ENCODE measurements around the gene TBC1D22A.

DNA sequence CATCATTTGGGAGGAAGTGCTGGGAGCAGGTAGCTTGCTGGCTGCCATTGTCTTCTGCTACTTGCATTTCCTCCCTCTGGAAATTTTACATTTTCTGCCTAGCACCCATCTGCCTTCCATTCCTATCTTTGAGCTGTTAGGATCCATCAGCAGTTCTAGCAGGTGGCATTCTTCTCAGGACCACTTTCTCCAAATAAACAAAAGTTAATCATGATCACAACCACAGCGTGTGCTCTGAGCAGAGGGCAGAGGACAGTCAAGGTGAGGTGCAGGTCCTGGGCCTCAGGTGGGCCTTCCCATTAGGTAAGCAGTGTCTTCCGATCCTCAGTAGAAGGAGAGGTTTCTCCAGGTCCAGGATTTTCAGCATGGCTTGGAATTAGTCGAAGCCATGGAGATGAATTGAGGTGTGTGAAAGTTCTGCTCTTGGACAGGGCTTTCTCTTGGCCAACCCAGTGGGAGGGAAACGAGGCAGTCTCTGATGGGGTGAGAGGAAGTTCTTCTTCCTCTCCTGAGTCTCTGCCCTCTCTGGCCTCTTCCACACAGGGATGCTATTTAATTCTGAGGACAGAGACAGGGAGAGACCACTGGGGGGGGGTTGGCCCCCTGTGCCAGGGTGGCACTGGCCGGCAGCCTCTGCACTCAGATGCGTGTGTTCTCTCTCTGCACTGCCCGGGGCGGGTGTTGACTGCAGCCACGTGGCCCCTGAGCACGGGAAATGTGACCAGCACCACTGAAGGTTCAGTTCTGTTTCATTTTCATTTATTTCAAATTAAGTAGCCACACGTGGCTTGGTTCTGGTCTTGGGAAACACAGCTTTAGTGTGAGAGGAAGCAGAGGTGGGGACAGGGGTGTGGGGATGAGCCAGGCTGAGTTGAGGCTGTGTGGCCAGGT, 170.8 kb downstream of the TBC1D22A start:
- TF ChIP-seq, protein P1, sequence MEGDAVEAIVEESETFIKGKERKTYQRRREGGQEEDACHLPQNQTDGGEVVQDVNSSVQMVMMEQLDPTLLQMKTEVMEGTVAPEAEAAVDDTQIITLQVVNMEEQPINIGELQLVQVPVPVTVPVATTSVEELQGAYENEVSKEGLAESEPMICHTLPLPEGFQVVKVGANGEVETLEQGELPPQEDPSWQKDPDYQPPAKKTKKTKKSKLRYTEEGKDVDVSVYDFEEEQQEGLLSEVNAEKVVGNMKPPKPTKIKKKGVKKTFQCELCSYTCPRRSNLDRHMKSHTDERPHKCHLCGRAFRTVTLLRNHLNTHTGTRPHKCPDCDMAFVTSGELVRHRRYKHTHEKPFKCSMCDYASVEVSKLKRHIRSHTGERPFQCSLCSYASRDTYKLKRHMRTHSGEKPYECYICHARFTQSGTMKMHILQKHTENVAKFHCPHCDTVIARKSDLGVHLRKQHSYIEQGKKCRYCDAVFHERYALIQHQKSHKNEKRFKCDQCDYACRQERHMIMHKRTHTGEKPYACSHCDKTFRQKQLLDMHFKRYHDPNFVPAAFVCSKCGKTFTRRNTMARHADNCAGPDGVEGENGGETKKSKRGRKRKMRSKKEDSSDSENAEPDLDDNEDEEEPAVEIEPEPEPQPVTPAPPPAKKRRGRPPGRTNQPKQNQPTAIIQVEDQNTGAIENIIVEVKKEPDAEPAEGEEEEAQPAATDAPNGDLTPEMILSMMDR (IDR thresholded peaks at IDR 0.05; ENCODE audit: low read depth, low read length, missing input control): no peak
- no peak for TF ChIP-seq TAF1 (conservative IDR thresholded peaks at IDR 0.05)
- TF ChIP-seq SP1 (IDR thresholded peaks at IDR 0.05): no peak
- TF ChIP-seq, protein P2, sequence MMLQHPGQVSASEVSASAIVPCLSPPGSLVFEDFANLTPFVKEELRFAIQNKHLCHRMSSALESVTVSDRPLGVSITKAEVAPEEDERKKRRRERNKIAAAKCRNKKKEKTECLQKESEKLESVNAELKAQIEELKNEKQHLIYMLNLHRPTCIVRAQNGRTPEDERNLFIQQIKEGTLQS (IDR thresholded peaks at IDR 0.05): no peak
- TF ChIP-seq, protein P3, sequence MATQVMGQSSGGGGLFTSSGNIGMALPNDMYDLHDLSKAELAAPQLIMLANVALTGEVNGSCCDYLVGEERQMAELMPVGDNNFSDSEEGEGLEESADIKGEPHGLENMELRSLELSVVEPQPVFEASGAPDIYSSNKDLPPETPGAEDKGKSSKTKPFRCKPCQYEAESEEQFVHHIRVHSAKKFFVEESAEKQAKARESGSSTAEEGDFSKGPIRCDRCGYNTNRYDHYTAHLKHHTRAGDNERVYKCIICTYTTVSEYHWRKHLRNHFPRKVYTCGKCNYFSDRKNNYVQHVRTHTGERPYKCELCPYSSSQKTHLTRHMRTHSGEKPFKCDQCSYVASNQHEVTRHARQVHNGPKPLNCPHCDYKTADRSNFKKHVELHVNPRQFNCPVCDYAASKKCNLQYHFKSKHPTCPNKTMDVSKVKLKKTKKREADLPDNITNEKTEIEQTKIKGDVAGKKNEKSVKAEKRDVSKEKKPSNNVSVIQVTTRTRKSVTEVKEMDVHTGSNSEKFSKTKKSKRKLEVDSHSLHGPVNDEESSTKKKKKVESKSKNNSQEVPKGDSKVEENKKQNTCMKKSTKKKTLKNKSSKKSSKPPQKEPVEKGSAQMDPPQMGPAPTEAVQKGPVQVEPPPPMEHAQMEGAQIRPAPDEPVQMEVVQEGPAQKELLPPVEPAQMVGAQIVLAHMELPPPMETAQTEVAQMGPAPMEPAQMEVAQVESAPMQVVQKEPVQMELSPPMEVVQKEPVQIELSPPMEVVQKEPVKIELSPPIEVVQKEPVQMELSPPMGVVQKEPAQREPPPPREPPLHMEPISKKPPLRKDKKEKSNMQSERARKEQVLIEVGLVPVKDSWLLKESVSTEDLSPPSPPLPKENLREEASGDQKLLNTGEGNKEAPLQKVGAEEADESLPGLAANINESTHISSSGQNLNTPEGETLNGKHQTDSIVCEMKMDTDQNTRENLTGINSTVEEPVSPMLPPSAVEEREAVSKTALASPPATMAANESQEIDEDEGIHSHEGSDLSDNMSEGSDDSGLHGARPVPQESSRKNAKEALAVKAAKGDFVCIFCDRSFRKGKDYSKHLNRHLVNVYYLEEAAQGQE (IDR thresholded peaks at IDR 0.05): no peak
- TF ChIP-seq, protein P4, sequence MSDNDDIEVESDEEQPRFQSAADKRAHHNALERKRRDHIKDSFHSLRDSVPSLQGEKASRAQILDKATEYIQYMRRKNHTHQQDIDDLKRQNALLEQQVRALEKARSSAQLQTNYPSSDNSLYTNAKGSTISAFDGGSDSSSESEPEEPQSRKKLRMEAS (IDR thresholded peaks at IDR 0.05): no peak
- TF ChIP-seq RAD21 (IDR thresholded peaks at IDR 0.05): no peak
- no peak for TF ChIP-seq YY1 (IDR thresholded peaks at IDR 0.05)
- TF ChIP-seq, protein P5, sequence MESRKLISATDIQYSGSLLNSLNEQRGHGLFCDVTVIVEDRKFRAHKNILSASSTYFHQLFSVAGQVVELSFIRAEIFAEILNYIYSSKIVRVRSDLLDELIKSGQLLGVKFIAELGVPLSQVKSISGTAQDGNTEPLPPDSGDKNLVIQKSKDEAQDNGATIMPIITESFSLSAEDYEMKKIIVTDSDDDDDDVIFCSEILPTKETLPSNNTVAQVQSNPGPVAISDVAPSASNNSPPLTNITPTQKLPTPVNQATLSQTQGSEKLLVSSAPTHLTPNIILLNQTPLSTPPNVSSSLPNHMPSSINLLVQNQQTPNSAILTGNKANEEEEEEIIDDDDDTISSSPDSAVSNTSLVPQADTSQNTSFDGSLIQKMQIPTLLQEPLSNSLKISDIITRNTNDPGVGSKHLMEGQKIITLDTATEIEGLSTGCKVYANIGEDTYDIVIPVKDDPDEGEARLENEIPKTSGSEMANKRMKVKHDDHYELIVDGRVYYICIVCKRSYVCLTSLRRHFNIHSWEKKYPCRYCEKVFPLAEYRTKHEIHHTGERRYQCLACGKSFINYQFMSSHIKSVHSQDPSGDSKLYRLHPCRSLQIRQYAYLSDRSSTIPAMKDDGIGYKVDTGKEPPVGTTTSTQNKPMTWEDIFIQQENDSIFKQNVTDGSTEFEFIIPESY (IDR thresholded peaks at IDR 0.05): no peak
- TF ChIP-seq NR2F2 (IDR thresholded peaks at IDR 0.05): no peak
- no peak for TF ChIP-seq FOXA1 (IDR thresholded peaks at IDR 0.05)
- TF ChIP-seq RXRA (IDR thresholded peaks at IDR 0.05): no peak
